HG03103 (cell line): ENCODE data around the gene EN2.

ENCODE experiments used
- ATAC-seq: cut with Tn5 transposase; IDR thresholded peaks from one replicate; pipeline ENCODE4 v1.9.1; 2021; ENCODE audit warnings: low read depth; ENCODE audit not compliant: unreplicated experiment

EN2 gene

GRCh38 chr7:155449869-155450557, 7.9 kb upstream of the EN2 start:
- no peak for ATAC-seq

DNA sequence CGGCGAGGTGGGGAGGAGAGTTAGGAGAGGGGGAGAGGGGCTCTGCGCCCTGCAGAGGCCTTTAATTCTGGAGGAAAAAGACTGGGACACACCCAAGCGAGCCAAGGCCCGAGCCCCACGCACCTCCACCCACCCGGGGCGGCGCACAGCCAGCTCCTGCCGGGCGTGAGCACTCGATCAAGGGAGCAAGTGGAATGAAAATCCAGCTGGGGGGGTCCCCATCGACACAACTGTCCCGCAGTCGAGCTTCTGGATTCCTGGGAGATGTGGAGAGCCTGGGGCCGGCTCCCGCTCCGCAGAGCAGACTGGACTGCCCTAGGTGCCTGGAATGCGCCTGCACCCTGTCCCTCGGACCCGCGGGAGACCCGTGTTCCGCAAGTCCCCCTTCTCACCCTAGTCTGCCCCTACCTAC, 7.4 kb upstream of the EN2 start:
- ATAC-seq, result no peak

GRCh38 chr7:155450970-155451801, 6.7 kb upstream of the EN2 start:
- no peak for ATAC-seq

GRCh38 chr7:155451840-155452239, 6.1 kb upstream of the EN2 start:
- ATAC-seq, result no peak

DNA sequence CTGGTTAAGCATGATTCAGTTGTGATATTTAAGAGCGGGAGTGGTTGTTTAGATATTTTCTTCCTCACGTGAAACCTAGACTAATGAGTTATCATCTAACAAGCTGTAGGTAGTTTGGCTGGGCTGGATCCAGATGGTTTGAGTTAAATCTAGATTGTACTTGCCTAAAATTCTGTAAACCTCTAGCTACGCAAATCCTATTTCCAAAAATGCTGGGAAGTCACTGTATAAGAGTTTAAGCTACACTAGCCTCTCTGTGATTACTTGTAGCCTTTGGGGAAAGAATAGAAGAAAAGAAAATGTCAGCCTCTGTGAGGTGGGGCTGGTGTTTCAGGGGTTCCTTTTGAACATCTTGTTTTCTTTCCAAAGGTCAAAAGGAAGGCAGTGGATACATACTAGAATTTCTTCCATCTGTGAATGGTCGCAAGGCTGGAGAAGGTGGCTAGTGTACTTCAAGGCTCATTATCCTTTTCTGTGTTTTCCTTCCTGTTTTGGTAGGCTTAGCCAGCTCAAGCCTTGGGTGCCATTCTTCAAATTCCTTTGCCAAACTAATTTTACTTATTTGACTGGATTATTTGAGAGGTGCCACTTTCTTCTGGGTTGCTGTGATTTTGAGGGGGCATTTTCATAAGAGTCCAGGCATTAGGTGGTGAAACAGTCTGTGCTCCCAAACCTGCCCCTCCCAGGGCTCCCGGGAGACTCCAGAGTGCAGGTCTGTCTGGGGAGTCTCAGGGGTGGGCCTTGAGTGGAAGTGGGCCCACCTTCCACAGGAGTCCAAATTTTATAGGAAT, 5.2 kb upstream of the EN2 start:
- ATAC-seq, result no peak

- ATAC-seq, result no peak
Observed at GRCh38 chr7:155453296-155454182, 4.4 kb upstream of the EN2 start.

GRCh38 chr7:155454183-155455112, 3.5 kb upstream of the EN2 start:
- ATAC-seq, result no peak

DNA sequence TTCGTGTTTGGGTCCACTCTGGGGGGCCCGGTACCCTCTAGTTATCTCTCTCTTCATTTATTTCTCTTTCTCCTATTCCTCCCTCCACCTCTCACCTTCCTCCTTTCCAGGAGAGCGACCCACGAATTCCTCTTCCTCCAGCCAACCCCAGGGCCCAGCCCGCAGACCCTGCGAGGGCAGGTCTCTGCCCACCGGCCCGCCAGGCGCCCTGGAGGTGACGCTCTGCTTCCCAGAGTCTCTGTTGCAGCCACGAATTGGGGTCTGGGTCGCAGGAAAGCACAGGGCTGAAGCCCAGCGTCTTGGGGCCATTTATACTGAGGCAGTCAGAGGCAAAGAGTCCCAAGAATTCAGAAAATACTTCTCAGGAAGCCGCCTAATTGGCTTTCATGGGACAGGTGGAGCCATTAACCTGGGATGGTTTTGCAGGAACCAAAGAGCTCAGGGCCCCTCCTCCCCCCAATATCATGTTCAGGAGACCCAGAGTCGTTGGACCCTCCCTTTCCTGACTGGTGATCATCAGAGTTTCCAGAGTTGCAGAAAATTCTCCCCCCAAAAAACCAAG, 2.7 kb upstream of the EN2 start:
- ATAC-seq, result no peak

- no peak for ATAC-seq
Observed at GRCh38 chr7:155455776-155456737, 1.9 kb upstream of the EN2 start.

- no peak for ATAC-seq
Observed at GRCh38 chr7:155456738-155457543, 988 bp upstream of the EN2 start.

DNA sequence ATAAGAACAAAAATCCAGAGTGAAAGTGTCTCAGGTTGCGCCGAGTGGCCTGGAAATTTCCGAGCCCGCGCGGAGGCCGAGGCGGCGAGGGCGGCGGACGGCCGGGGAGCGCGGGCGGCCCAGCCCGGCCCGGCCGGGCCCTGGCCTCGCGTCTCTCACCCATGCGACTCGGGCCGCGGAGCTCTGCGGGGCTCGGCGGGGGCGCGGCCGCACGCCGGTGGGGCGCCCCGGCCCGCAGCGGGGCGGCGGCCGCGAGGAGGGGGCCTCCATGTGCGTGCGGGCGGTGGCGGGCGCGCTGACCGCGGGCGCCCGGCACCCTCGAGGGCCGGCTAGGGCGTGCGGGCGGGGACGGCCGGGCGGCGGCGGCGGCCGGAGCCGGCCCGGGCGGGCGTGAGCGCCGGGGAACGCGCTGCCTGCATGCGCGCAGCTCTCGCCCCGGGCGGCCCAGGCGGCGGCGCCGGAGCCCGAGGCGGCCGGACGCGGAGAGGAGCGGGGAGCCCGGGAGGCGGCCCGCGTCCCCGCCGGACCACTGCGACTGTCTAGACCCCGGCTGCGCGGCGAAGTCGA, 302 bp upstream of the EN2 start:
- no peak for ATAC-seq

- ATAC-seq, result no peak
Observed at GRCh38 chr7:155458878-155459699, 1.2 kb downstream of the EN2 start.

- no peak for ATAC-seq
Observed at GRCh38 chr7:155459700-155460461, 2.0 kb downstream of the EN2 start.

DNA sequence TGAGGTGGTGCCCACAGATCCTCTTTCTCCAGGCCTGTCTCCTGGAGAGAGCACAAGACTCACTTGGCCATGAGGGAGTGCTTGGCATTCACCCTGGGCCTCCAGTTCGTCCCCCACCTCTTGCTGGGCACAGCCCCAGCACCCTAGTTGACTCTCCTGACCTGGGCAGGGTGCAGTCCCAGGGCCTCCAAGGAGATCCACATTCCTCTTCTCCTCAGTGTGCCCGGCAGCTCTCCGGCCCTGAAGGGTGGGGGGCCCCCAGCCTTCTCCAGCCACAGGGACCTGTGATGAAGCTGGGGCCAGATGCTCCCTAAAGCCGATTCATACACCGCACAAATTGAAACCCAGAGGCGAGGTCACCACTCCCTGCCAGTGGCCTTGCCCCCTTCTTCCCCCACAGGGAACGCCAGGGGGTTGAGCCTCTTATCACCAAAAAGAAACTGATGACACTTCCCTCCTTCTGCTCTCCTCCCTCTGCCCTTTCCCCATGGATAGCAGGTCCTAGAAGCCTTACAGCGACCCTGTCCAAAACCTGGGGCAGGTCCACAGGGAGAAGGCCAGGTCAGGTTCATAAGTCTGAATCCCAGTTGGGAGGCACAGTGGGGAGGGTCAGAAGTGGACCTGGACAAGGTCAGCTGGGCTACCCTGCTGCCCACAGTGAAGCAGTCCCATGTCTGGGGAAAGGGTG, 3.1 kb downstream of the EN2 start:
- no peak for ATAC-seq

DNA sequence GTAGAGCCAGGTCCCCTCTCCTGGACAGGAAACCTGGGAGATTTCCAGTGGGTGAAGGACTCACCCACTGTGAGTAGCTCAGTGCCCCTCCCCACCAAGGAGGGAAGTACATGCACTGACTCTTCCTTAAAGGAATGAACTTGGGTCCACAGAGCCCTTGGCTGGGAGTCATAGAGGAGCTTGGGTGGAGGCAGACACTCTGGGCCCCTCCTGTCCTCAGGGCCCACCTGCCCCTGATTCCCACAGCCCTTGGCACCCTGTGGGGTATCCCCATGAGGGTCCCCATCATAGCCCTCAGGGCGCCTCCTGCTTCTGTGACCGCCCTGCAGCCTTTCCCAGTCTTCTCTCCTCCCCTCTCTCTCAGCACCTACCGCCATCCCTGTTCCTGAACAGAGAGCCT, 3.7 kb downstream of the EN2 start:
- ATAC-seq, result no peak
